IMR-90 (cell line): ENCODE data around the gene FNDC3A. TPM values are rescaled to one million over a fixed set of nuclear protein-coding genes. Genes with fewer than 3 reads are reported as not detected.
A peak's percentile ranks its signal among the peaks of the same experiment; 100 is the strongest.

Experiments
- BHLHE40 ChIP-seq: fragments of 150-350 bp; IDR thresholded peaks from 2 replicates; pipeline ENCODE4 v1.6.1; 2016; ENCODE audit warnings: mild to moderate bottlenecking, low read depth, low read length
- FOS ChIP-seq: fragments of 150-350 bp; IDR thresholded peaks from 2 replicates; pipeline ENCODE4 v1.6.1; 2016; ENCODE audit warnings: low read depth, low read length
- polyA plus RNA-seq, 3 experiments: library from polyadenylated mRNA; depleted of rRNA; stranded (reverse); fragments of >200 nt; gene quantifications; 2 replicates each; pipeline ENCODE4 v1.2.3, GENCODE V29; 2012; ENCODE audit warnings: low replicate concordance in 1 of 3
- total RNA-seq: library from RNA; depleted of rRNA; stranded (reverse); fragments of >200 nt; gene quantifications from 2 replicates; pipeline ENCODE4 v1.2.3, GENCODE V29; 2012
- TF ChIP-seq, protein P1 (sequence below): conservative IDR thresholded peaks from 2 replicates; pipeline ENCODE4 v1.5.1; 2012; ENCODE audit warnings: mild to moderate bottlenecking, low read depth, low read length, improper control_type of control experiment

The FNDC3A gene
- total and polyA plus RNA-seq, 2 of the 4 experiments (the other 2 are of a cell fraction), result 29.2 to 60.4 TPM

DNA sequence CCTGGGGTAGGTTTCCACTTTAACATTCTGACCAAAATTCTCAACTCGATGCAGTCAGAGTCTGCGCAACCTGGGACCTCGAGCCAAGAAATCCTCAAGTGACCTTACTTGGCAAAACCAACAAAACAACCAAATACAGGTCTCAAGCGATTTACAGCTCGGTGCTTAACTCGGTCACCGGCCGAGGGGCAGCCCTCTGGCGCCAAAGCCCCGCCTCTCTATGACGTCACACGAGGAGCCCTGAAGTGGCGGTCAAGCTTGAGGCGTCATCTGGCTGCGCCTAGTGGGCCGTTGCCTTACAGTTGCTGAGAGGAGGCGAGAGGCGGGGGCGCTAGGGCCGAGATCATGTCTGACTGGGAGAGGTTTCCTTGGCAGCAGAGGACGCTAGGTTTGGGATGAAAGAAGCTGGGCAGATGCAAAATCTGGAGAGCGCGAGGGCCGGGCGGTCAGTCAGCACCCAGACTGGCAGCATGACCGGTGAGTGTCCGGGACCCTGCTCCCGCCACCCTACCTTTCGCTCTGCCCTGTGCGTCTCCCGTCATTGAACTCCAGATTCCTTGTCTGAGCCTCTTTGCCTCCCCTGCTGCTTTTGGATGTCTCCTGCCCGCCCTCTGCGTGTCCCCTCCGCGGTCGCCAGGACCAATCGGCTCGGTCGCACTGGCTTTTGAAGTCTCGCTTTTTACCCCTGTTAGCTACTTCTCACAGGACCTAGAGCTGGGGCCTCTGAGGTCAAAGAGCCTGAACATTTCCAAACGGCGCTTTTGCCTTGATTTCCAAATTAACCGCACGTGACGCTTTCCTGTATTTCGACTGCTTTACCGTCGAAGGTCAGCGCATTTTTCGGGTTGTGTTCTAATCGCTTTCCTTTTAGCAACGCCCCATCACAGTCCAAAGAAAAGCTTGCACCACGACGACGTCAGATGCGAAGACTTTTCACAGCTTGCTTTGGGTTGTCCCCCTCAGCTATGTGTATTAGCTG, 272.2 kb downstream of the FNDC3A start, which contains the start of gene CDADC1 (continued):
- TF ChIP-seq, protein P1, sequence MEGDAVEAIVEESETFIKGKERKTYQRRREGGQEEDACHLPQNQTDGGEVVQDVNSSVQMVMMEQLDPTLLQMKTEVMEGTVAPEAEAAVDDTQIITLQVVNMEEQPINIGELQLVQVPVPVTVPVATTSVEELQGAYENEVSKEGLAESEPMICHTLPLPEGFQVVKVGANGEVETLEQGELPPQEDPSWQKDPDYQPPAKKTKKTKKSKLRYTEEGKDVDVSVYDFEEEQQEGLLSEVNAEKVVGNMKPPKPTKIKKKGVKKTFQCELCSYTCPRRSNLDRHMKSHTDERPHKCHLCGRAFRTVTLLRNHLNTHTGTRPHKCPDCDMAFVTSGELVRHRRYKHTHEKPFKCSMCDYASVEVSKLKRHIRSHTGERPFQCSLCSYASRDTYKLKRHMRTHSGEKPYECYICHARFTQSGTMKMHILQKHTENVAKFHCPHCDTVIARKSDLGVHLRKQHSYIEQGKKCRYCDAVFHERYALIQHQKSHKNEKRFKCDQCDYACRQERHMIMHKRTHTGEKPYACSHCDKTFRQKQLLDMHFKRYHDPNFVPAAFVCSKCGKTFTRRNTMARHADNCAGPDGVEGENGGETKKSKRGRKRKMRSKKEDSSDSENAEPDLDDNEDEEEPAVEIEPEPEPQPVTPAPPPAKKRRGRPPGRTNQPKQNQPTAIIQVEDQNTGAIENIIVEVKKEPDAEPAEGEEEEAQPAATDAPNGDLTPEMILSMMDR, result 0 out of 2 replicates have a peak, but pooled peaks have one; percentile 7
- TF ChIP-seq FOS, result no peak
- no peak for TF ChIP-seq BHLHE40
